ENCODE results near the gene NFASC. TPM values are rescaled to one million over a fixed set of nuclear protein-coding genes. Genes with fewer than 3 reads are reported as not detected.

NFASC gene
- total and polyA plus RNA-seq, 2 donors, result 0.14 to 1.4 TPM

- Histone ChIP-seq H3K9me3 (ENCODE audit: control insufficient read depth in 2 of 2, insufficient read depth in 1 of 2, low read length in 1 of 2) (no peaks in the 10 kb centered on the region), H3K4me1 (ENCODE audit: control insufficient read depth in 2 of 2, insufficient read depth in 2 of 2, low read length in 2 of 2) (no peaks in the 10 kb centered on the region), H3K27me3 (ENCODE audit: control insufficient read depth in 2 of 2, insufficient read depth in 1 of 2, low read length in 1 of 2) (no peaks in the 10 kb centered on the region), H3K27ac (ENCODE audit: low read depth in 1 of 2, low read length in 1 of 2) (no peak overlapping the region), H3K36me3 (ENCODE audit: control insufficient read depth in 2 of 2, insufficient read depth in 2 of 2, low read length in 1 of 2) (no peaks in the 10 kb centered on the region), H3K4me3 (ENCODE audit: low read length in 2 of 2) (no peak overlapping the region)
- 96% methylated on average over 10 of the region's 10 CpGs for WGBS
- no peak for DNase-seq (ENCODE audit: low read depth in 6 of 9, low spot score in 9 of 9)
These were observed 132.9 kb downstream of the NFASC start for GRCh38 chr1:205003358-205004131.

GRCh38 chr1:205004351-205004750 is 133.7 kb downstream of the NFASC start:
- DNase-seq (ENCODE audit: low read depth in 6 of 9, low spot score in 9 of 9), result no peak
- WGBS, result 85% methylated on average over 3 of the region's 3 CpGs

DNA sequence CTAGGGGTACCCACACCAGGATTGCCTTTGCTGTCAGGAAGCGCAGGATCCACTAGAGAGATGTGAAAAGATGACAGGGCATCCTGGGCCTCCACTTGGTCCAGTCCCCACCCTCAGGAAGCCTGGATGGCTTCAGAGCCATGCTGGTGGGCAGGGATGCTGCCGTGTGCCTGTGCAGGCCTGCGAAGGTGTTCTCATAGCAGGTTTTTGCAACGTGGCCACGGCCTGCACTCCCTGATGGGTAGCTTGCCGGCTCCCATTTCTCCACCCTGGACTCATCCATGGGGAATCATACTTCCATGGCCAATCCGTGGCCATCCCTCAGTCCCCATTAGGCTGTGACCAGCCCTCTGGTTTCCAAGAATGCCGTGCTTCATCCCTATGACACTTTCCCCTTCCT is 138.2 kb downstream of the NFASC start:
- Histone ChIP-seq H3K27ac (ENCODE audit: low read depth in 1 of 2, low read length in 1 of 2) (no peak overlapping the region), H3K4me1 (ENCODE audit: control insufficient read depth in 2 of 2, insufficient read depth in 2 of 2, low read length in 2 of 2) (peaks cover 0 to 3% of the 10 kb centered on the region in 2 donors), H3K36me3 (ENCODE audit: control insufficient read depth in 2 of 2, insufficient read depth in 2 of 2, low read length in 1 of 2) (no peaks in the 10 kb centered on the region), H3K4me3 (ENCODE audit: low read length in 2 of 2) (no peak overlapping the region), H3K9me3 (ENCODE audit: control insufficient read depth in 2 of 2, insufficient read depth in 1 of 2, low read length in 1 of 2) (no peaks in the 10 kb centered on the region), H3K27me3 (ENCODE audit: control insufficient read depth in 2 of 2, insufficient read depth in 1 of 2, low read length in 1 of 2) (peaks cover 0 to 2% of the 10 kb centered on the region in 2 donors)
- 92% methylated on average over 8 of the region's 8 CpGs for WGBS
- DNase-seq (ENCODE audit: low read depth in 6 of 9, low spot score in 9 of 9), result no peak

More at GRCh38 chr1:205004351-205004750, 133.7 kb downstream of the NFASC start:
- H3K9me3 ChIP-seq (ENCODE audit: control insufficient read depth in 2 of 2, insufficient read depth in 1 of 2, low read length in 1 of 2), result no peaks in the 10 kb centered on the region
- no peak overlapping the region for H3K27ac ChIP-seq (ENCODE audit: low read depth in 1 of 2, low read length in 1 of 2)
- no peaks in the 10 kb centered on the region for H3K4me1 ChIP-seq (ENCODE audit: control insufficient read depth in 2 of 2, insufficient read depth in 2 of 2, low read length in 2 of 2)
- no peak overlapping the region for H3K4me3 ChIP-seq (ENCODE audit: low read length in 2 of 2)
- no peaks in the 10 kb centered on the region for H3K27me3 ChIP-seq (ENCODE audit: control insufficient read depth in 2 of 2, insufficient read depth in 1 of 2, low read length in 1 of 2)
- H3K36me3 ChIP-seq (ENCODE audit: control insufficient read depth in 2 of 2, insufficient read depth in 2 of 2, low read length in 1 of 2), result no peaks in the 10 kb centered on the region

GRCh38 chr1:205009670-205010069 is 139.0 kb downstream of the NFASC start:
- H3K27ac ChIP-seq (ENCODE audit: low read depth in 1 of 2, low read length in 1 of 2), result no peak overlapping the region
- H3K36me3 ChIP-seq (ENCODE audit: control insufficient read depth in 2 of 2, insufficient read depth in 2 of 2, low read length in 1 of 2), result no peaks in the 10 kb centered on the region
- 96% methylated on average over 12 of the region's 12 CpGs for WGBS
- H3K4me1 ChIP-seq (ENCODE audit: control insufficient read depth in 2 of 2, insufficient read depth in 2 of 2, low read length in 2 of 2), result peaks cover 0 to 5% of the 10 kb centered on the region in 2 donors
- H3K9me3 ChIP-seq (ENCODE audit: control insufficient read depth in 2 of 2, insufficient read depth in 1 of 2, low read length in 1 of 2), result peaks cover 0 to 1% of the 10 kb centered on the region in 2 donors
- peaks cover 0 to 2% of the 10 kb centered on the region in 2 donors for H3K27me3 ChIP-seq (ENCODE audit: control insufficient read depth in 2 of 2, insufficient read depth in 1 of 2, low read length in 1 of 2)
- no peak overlapping the region for H3K4me3 ChIP-seq (ENCODE audit: low read length in 2 of 2)
- no peak for DNase-seq (ENCODE audit: low read depth in 6 of 9, low spot score in 9 of 9)

DNA sequence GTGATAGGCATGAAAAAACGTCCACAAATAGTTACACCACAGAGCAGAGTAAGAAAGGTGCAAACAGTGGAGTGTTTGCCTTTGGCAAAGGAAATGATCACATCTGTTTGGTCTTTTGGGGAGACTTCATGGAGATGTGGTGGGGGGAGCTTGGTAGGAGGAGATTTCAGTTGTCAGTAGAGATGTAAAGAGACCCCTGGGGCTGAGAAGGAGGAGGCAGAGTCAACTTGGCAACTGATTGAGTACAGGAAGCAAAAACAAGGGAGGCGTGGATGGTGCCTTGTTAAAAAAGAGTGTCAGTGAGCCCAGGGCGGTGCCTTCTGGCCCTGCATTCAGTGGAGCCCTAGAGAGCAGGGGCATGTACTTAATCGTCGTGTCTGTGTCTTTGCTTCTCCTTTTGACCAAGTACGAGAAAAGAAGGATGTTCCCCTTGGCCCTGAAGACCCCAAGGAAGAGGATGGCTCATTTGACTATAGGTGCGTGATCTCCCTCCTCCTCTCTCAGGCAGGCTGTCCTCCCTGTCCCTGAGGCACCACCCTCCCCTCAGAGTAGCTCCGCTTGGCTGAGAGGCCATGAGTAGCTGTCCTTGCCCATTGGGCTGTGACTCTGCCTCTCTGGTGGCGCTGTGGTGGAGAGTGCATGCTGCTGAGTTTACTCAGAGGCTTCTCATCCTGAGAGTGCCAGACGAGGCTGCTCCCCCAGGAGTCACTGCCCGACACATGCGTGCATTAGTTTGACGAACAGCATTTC is 141.9 kb downstream of the NFASC start:
- Histone ChIP-seq H3K9me3 (ENCODE audit: control insufficient read depth in 2 of 2, insufficient read depth in 1 of 2, low read length in 1 of 2) (peaks cover 0 to 1% of the 10 kb centered on the region in 2 donors), H3K36me3 (ENCODE audit: control insufficient read depth in 2 of 2, insufficient read depth in 2 of 2, low read length in 1 of 2) (no peaks in the 10 kb centered on the region), H3K27me3 (ENCODE audit: control insufficient read depth in 2 of 2, insufficient read depth in 1 of 2, low read length in 1 of 2) (peaks cover 0 to 2% of the 10 kb centered on the region in 2 donors), H3K27ac (ENCODE audit: low read depth in 1 of 2, low read length in 1 of 2) (no peak overlapping the region), H3K4me1 (ENCODE audit: control insufficient read depth in 2 of 2, insufficient read depth in 2 of 2, low read length in 2 of 2) (peaks cover 0 to 9% of the 10 kb centered on the region in 2 donors), H3K4me3 (ENCODE audit: low read length in 2 of 2) (no peak overlapping the region)
- WGBS, result 91% methylated on average over 13 of the region's 13 CpGs
- no peak for DNase-seq (ENCODE audit: low read depth in 6 of 9, low spot score in 9 of 9)

- Histone ChIP-seq H3K36me3 (ENCODE audit: control insufficient read depth in 2 of 2, insufficient read depth in 2 of 2, low read length in 1 of 2) (no peaks in the 10 kb centered on the region), H3K4me1 (ENCODE audit: control insufficient read depth in 2 of 2, insufficient read depth in 2 of 2, low read length in 2 of 2) (peaks cover 0 to 9% of the 10 kb centered on the region in 2 donors), H3K4me3 (ENCODE audit: low read length in 2 of 2) (no peak overlapping the region), H3K27ac (ENCODE audit: low read depth in 1 of 2, low read length in 1 of 2) (peak overlapping the region in 1 of 2 donors; percentile 43), H3K9me3 (ENCODE audit: control insufficient read depth in 2 of 2, insufficient read depth in 1 of 2, low read length in 1 of 2) (peaks cover 0 to 1% of the 10 kb centered on the region in 2 donors), H3K27me3 (ENCODE audit: control insufficient read depth in 2 of 2, insufficient read depth in 1 of 2, low read length in 1 of 2) (peaks cover 0 to 2% of the 10 kb centered on the region in 2 donors)
- WGBS, result 61% methylated on average over 6 of the region's 6 CpGs
- DNase-seq (ENCODE audit: low read depth in 6 of 9, low spot score in 9 of 9), result peak in 2 of 9 donors; percentile 13
These were observed 143.2 kb downstream of the NFASC start for GRCh38 chr1:205013683-205014367.

GRCh38 chr1:205014783-205015182 is 144.1 kb downstream of the NFASC start:
- no peak for DNase-seq (ENCODE audit: low read depth in 6 of 9, low spot score in 9 of 9)
- WGBS, result 81% methylated on average over 10 of the region's 10 CpGs
- H3K27ac ChIP-seq (ENCODE audit: low read depth in 1 of 2, low read length in 1 of 2), result no peak overlapping the region

GRCh38 chr1:205015241-205015640 is 144.6 kb downstream of the NFASC start:
- no peak overlapping the region for H3K27ac ChIP-seq (ENCODE audit: low read depth in 1 of 2, low read length in 1 of 2)
- DNase-seq (ENCODE audit: low read depth in 6 of 9, low spot score in 9 of 9), result no peak
- H3K4me1 ChIP-seq (ENCODE audit: control insufficient read depth in 2 of 2, insufficient read depth in 2 of 2, low read length in 2 of 2), result peaks cover 0 to 9% of the 10 kb centered on the region in 2 donors
- peaks cover 0 to 8% of the 10 kb centered on the region in 2 donors for H3K27me3 ChIP-seq (ENCODE audit: control insufficient read depth in 2 of 2, insufficient read depth in 1 of 2, low read length in 1 of 2)
- H3K36me3 ChIP-seq (ENCODE audit: control insufficient read depth in 2 of 2, insufficient read depth in 2 of 2, low read length in 1 of 2), result no peaks in the 10 kb centered on the region
- no peak overlapping the region for H3K4me3 ChIP-seq (ENCODE audit: low read length in 2 of 2)
- peaks cover 0 to 1% of the 10 kb centered on the region in 2 donors for H3K9me3 ChIP-seq (ENCODE audit: control insufficient read depth in 2 of 2, insufficient read depth in 1 of 2, low read length in 1 of 2)
- 92% methylated on average over 9 of the region's 9 CpGs for WGBS

More at GRCh38 chr1:205014783-205015182, 144.1 kb downstream of the NFASC start:
- H3K4me1 ChIP-seq (ENCODE audit: control insufficient read depth in 2 of 2, insufficient read depth in 2 of 2, low read length in 2 of 2), result peaks cover 0 to 9% of the 10 kb centered on the region in 2 donors
- peaks cover 0 to 1% of the 10 kb centered on the region in 2 donors for H3K9me3 ChIP-seq (ENCODE audit: control insufficient read depth in 2 of 2, insufficient read depth in 1 of 2, low read length in 1 of 2)
- peaks cover 0 to 8% of the 10 kb centered on the region in 2 donors for H3K27me3 ChIP-seq (ENCODE audit: control insufficient read depth in 2 of 2, insufficient read depth in 1 of 2, low read length in 1 of 2)
- H3K36me3 ChIP-seq (ENCODE audit: control insufficient read depth in 2 of 2, insufficient read depth in 2 of 2, low read length in 1 of 2), result no peaks in the 10 kb centered on the region
- no peak overlapping the region for H3K4me3 ChIP-seq (ENCODE audit: low read length in 2 of 2)
